HG03095 (cell line): ENCODE results near the gene PCAT7.
"Not testable (repeated sequence)": the region's sequence is repeated elsewhere in the genome, so short reads cannot be mapped to it uniquely, and the experiment has no call there.

Source experiments
- ATAC-seq: cut with Tn5 transposase; IDR thresholded peaks from one replicate; pipeline ENCODE4 v1.9.1; 2021; ENCODE audit warnings: moderate library complexity; ENCODE audit not compliant: unreplicated experiment

Gene PCAT7

GRCh38 chr9:94560237-94560636, 5.4 kb downstream of the PCAT7 start:
- ATAC-seq: no peak

- ATAC-seq: no peak
Measured at GRCh38 chr9:94563548-94563947, 8.7 kb downstream of the PCAT7 start.

DNA sequence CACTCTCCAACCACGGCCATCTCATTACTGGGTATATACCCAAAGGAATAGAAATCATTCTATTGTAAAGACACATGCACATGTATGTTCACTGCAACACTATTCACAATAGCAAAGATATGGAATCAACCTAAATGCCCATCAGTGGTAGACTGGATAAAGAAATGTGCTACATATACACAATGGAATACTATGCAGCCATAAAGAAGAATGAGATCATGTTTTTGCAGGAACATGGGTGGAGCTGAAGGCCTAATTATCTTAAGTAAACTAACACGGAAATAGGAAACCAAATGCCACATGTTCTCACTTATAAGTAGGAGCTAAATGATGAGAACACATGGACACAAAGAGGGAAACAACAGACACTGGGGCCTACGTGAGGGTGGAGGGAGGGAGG, 9.4 kb downstream of the PCAT7 start:
- not testable (repeated sequence) for ATAC-seq

DNA sequence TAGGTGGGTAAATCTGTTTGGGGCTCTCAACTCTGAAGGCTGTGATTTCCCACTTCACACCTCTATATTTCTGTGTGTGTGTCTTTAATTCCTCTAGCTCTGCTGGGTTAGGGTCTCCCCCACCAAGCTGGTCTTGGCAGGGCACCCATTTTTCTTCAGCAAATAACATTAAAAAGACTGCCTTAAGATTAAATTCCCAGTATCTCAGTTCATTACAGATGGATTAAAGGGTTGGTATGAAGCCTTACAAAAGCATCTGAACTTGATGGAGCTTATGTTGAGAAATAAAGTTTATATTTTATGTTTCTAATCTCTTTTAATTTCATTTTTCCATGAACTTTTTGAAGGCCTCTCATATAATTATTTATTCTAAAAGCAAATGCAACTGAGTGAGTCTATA, 11.7 kb downstream of the PCAT7 start:
- ATAC-seq: no peak

- ATAC-seq: no peak
Measured at GRCh38 chr9:94567271-94567670, 12.4 kb downstream of the PCAT7 start.

- no peak for ATAC-seq
Measured at GRCh38 chr9:94568250-94568889, 13.5 kb downstream of the PCAT7 start.

- no peak for ATAC-seq
Measured at GRCh38 chr9:94568972-94569712, 14.3 kb downstream of the PCAT7 start.

GRCh38 chr9:94576131-94576530, 21.2 kb downstream of the PCAT7 start:
- ATAC-seq: no peak

- ATAC-seq: no peak
Measured at GRCh38 chr9:94577036-94577435, 22.2 kb downstream of the PCAT7 start.

- ATAC-seq: no peak
Measured at GRCh38 chr9:94577571-94577970, 22.7 kb downstream of the PCAT7 start.

- ATAC-seq: no peak
Measured at GRCh38 chr9:94581728-94582127, 26.8 kb downstream of the PCAT7 start.

GRCh38 chr9:94584555-94584954, 29.7 kb downstream of the PCAT7 start:
- ATAC-seq: no peak

- ATAC-seq: no peak
Measured at GRCh38 chr9:94586316-94586715, 31.4 kb downstream of the PCAT7 start.

- no peak for ATAC-seq
Measured at GRCh38 chr9:94586814-94587213, 31.9 kb downstream of the PCAT7 start.

- no peak for ATAC-seq
Measured at GRCh38 chr9:94588681-94589080, 33.8 kb downstream of the PCAT7 start.

- not testable (repeated sequence) for ATAC-seq
Measured at GRCh38 chr9:94591046-94591545, 36.2 kb downstream of the PCAT7 start.

- no peak for ATAC-seq
Measured at GRCh38 chr9:94591876-94592275, 37.0 kb downstream of the PCAT7 start.

GRCh38 chr9:94592683-94593082, 37.8 kb downstream of the PCAT7 start:
- not testable (repeated sequence) for ATAC-seq

DNA sequence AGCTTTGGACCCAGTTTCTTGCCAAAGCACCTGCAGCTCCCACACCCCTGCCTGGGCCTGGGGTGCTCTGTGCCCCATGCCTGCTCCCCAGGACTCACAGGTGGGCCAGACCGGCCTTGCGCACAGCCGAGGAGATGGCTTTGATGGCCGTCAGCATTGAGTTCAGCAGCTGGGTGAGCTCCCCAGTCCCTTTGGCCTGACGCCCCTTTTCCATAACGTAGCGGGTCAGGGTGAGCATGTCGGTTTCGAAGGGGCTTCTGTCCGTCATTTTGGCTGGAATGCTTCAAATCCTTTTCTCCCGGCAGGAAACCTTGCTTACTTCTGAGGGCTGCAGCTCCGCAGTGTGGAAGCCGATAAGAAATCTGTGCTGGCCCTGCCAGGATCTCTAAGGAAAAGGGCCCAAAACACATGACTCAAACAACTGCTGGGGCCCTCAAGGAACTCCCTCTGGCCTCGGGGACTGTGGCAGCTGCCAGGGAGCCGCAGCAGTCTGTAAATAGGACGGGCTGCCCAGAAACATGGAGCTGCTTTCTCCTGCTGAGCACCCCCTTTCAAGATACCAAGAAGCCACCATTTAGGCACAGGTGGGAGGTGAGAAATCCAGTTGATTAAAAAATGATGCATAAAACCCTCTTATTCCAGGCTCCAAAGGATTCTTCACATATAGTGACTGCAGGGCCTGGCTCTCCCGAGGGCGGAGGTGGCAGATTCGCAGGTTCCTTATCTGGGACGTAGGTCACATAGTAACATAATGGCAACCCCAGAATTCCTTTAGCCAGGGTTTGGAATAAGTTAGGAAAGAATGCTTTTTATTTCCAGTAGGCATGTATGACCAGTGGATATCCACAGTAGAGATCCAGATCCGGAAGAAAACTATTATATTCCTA, 38.8 kb downstream of the PCAT7 start, which contains the start of gene FBP2:
TSS of gene FBP2 (minus strand) at position 366 of the 887 bp plus-strand sequence. CDS start at position 268, 98 bp downstream.
- no peak for ATAC-seq

DNA sequence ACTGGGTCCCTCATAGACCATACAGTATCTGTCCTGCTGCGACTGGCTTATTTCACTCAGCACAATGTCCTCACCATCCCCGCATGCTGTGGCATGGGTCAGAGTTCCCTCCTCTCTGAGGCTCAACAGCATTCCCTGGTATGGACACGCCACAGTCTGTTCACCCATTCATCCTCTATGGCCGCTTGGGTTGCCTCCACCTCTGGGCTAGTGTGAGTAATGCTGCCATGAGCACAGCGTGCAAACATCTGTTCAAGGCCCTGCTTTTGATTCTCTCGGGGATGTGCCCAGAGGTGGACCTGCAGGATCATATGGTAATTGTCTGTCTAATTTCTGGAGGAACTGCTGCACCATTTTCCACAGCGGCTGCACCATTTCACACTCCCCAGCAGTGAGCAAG, 44.2 kb downstream of the PCAT7 start:
- no peak for ATAC-seq

DNA sequence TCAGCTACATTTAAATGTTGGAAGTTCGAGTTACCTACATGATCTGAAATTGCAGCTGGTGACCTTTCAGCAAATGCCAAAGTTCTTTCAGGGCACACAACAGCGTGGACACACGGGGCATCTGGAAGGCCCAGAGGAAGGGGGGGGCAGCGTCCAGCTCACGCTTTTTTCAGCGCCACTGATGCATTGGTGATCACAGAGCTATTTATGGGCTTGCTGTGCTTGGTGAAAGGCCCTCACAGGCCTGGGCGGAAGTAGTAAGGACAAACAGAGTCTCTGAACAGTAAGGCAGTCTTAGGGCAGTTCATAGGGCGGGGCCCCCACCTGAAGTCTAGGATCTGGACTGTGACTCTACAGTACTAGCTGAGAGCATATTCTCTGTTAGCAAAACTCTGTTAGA, 45.4 kb downstream of the PCAT7 start:
- no peak for ATAC-seq
